LNCAP (cell line): ENCODE measurements around the gene GFOD1.

ENCODE experiments used
- TF ChIP-seq, protein P1 (sequence below): fragments of 450-650 bp; IDR thresholded peaks from 2 replicates; pipeline ENCODE4 v1.5.1; 2017; ENCODE audit warnings: mild to moderate bottlenecking

GFOD1 gene

DNA sequence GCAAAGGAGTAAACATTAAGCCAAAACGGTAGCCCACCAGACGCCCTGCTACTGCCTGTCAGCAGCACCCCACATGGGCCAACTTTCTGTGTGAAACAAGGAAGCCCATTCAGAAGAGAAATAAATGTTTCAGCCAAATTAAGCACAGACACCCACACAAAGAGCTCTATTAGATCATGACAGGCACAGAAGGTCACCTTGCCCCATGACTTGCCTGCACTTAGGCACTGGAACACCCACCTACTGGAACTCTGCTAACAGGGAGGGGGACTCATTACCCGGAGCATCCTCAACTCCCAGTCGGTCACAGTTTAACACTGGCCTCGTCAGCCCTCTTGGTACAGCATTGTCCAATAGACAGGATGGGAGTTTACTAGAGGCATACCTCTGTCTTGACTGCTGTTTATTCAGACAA lies 31.8 kb downstream of the GFOD1 start:
- TF ChIP-seq, protein P1, sequence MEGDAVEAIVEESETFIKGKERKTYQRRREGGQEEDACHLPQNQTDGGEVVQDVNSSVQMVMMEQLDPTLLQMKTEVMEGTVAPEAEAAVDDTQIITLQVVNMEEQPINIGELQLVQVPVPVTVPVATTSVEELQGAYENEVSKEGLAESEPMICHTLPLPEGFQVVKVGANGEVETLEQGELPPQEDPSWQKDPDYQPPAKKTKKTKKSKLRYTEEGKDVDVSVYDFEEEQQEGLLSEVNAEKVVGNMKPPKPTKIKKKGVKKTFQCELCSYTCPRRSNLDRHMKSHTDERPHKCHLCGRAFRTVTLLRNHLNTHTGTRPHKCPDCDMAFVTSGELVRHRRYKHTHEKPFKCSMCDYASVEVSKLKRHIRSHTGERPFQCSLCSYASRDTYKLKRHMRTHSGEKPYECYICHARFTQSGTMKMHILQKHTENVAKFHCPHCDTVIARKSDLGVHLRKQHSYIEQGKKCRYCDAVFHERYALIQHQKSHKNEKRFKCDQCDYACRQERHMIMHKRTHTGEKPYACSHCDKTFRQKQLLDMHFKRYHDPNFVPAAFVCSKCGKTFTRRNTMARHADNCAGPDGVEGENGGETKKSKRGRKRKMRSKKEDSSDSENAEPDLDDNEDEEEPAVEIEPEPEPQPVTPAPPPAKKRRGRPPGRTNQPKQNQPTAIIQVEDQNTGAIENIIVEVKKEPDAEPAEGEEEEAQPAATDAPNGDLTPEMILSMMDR, result no peak

DNA sequence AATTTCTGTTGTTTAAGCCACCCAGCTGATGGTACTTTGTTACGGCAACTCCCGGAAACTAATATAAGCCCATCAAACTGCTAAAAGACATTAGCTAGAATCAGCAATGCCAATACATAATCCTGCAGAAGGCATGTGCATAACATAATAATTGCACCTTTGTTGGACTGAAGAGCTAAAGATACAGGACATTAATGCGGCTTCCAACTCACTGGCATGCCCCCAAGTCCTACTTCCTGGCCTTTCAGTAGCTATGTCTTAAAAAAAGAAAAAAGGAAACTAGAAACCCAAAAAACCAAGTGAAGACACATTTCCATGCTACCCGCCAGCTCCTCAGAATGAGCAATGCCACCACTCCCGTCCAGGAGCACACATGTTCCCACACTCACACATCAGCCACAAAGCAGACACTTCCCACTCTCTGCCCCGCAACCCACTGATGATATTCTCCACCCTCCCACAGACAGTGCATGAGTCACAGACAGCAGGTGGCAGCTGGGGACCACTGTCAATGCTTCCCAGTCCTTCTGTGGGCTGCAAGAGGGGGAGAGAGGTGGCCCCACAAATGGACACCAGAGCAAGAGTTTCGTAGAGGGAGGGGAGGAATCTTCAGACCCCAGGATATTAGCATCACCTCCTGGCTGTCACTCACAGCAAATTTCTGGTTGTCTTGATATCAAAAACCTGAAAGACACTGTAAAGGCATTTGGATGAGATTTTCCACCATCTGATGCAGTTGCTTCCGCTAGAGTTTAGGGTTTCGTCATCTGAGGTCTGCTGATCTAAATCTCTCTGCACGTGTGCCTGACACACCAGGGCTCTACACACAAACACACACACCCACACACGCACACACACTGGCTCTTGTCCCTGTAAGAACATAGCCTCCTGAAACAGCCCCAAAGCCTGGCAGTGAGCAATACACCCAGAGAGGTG lies 32.8 kb downstream of the GFOD1 start:
- TF ChIP-seq, protein P1, result no peak

DNA sequence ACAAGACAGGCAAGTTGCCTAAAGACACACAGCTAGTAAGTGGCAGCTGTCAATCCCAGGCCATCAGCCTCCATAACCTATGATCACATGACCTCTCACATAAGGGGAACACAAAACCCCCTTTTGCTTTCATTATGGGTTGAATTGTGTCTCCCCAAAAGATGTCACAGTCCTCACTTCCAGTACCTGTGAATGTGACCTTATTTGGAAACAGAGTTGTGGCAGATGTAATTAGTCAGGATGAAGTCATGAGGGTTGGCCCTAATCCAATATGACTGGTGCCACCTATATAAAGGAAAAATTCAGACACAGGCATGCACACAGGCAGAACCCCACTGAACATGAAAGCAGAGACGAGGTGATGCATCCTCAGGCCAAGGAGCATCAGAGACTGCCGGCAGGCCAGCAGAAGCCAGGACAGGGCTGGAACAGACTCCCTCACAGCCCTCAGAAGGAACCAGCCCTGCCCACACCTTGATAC lies 33.6 kb downstream of the GFOD1 start:
- TF ChIP-seq, protein P1, result no peak

DNA sequence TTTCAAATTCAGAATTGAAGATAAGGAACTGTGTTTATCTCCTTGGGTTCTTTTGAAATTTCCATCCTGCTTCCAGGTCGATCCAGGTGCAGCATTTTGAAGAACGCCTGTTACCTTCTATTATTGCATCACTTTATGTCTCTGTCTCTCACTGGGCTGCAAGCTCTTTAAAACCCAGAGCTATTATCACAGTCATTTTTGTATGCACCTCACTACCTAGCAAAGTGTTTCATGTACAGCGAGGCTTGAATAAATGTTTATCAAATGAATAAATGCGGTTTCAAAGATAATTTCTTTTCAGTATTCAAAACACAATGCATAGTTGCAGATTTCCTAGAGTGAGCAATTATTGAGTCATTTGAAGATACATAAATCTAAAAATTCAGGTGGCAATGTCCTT lies 34.2 kb downstream of the GFOD1 start:
- TF ChIP-seq, protein P1, result no peak

DNA sequence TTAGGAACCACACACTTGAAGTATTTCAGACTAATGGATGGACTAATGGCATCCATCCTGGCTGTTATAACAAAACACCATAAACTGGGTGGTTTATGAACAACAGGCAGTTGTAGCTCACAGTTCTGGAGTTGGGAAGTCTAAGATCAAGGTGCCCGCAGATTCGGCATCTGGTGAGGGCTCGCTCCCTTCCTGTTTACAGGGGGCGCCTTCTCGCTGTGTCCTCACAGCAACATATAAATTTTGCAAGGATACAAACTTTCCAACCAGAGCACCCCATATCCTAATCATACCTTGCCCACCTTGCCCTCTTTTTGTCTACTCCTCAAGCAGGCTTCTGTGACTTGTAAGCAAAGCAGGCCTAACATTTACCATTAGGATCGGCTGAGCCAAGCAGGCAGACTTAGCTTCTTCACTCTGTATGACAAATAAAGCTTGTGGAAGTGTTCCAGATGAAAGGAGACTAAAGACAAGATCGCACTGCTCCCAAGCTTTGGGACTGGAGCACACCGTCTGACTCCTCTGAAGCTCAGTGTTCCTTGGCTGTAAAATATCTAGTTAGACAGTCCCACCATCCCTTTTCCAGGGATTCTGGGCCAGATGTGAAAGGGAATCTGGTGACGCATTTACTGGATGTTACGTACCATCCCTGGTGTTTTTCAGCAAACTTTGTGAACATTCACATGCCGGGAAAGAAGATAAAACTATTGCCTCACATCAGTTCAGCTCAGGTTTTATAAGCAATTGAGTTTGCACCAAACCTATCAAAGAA lies 34.9 kb downstream of the GFOD1 start:
- TF ChIP-seq, protein P1, result no peak

DNA sequence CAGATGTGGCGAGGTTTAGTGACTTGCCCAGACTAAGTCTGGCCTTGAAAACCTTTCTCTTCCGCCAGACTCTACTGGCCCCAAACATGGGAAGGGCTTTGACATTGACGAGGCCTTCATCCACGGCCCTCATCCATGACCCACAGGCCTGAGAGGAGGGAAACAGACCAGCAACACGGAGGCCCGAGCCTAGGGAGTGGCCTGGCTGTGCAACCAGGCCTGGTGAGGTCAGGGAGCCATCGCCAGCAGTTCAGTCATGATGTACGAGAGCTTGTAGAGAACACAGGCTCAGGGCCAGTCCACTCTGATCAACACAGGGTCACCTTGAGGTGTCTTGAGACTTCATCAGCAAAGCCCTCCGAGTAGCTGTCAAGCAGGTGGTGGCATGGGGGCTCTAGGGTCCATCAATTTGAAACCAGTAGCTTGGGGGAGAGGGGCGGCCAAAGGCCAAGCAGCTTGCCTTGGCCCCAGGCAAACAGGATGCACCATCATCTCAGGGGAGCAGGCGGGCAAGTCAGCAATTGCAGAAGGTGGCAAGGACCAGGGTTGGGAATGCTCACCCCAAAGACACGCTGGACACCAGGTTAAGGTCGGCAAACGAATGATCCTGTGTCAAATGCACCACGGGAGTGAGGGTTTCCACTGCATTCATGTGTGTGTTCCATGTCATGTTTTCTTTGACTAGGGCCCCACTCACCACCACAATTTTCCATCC lies 36.1 kb downstream of the GFOD1 start:
- TF ChIP-seq, protein P1, result no peak

DNA sequence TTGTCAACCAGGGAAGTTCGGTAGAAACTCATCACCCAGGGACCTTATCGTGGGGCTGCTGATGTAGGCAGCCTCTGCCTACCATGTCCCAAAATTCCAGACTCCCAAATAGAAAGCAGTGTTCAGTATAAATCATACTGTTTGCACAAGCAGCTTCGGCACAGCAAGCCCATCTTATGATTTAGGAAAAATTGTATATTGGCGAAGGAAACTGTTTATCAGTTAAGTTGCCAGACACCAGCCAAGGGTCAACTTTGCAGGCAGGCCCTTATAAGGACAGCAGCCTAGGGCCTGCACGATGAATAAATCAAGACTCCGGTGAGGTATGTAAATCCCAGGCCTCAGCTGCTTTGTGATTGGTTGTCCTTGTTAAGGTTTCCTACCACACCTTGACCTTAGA lies 36.8 kb downstream of the GFOD1 start:
- TF ChIP-seq, protein P1, result no peak
